ENCODE data around the gene PRDM16.

DNA sequence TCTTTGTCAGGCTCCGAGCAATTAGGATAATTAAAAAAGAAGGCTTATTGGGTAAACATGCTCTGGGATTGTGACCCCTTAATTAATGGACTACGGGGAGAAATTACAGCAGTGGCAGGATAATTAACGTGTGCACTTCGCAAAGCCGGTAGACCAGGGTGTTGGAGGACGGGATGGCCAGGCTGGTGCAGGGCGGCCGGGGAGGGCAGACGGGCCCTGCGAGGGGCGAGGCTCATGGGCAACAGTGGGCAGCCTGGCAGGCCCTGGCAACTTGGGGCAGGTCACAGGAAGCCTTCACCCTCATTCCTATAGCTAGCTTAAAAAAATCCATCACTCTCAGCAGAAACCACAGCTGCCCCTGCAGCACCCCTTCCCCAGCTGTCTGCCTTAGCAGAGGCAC is 199.3 kb downstream of the PRDM16 start:
- TF ChIP-seq, protein P1, sequence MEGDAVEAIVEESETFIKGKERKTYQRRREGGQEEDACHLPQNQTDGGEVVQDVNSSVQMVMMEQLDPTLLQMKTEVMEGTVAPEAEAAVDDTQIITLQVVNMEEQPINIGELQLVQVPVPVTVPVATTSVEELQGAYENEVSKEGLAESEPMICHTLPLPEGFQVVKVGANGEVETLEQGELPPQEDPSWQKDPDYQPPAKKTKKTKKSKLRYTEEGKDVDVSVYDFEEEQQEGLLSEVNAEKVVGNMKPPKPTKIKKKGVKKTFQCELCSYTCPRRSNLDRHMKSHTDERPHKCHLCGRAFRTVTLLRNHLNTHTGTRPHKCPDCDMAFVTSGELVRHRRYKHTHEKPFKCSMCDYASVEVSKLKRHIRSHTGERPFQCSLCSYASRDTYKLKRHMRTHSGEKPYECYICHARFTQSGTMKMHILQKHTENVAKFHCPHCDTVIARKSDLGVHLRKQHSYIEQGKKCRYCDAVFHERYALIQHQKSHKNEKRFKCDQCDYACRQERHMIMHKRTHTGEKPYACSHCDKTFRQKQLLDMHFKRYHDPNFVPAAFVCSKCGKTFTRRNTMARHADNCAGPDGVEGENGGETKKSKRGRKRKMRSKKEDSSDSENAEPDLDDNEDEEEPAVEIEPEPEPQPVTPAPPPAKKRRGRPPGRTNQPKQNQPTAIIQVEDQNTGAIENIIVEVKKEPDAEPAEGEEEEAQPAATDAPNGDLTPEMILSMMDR (IDR thresholded peaks at IDR 0.05), result no peak
- TF ChIP-seq POLR2AphosphoS5 (IDR thresholded peaks at IDR 0.05) (no peak), POLR2A (IDR thresholded peaks at IDR 0.05) (no peak), EP300 (IDR thresholded peaks at IDR 0.05) (no peak)
